HG03280 (cell line): ENCODE results near the gene TFDP1.

Experiments used
- ATAC-seq: cut with Tn5 transposase; IDR thresholded peaks from one replicate; pipeline ENCODE4 v1.9.1; 2021; ENCODE audit warnings: mild to moderate bottlenecking, moderate library complexity; ENCODE audit not compliant: unreplicated experiment

Gene TFDP1

GRCh38 chr13:113647351-113648215 is 63.0 kb downstream of the TFDP1 start:
- ATAC-seq: no peak

GRCh38 chr13:113648216-113648610 is 63.7 kb downstream of the TFDP1 start:
- ATAC-seq: no peak

GRCh38 chr13:113649212-113649611 is 64.7 kb downstream of the TFDP1 start:
- ATAC-seq: no peak

- ATAC-seq: no peak
These were observed 65.7 kb downstream of the TFDP1 start for GRCh38 chr13:113650275-113650674.

- no peak for ATAC-seq
These were observed 66.2 kb downstream of the TFDP1 start for GRCh38 chr13:113650731-113651148.

- ATAC-seq: no peak
These were observed 67.2 kb downstream of the TFDP1 start for GRCh38 chr13:113651511-113652403.

GRCh38 chr13:113652404-113653263 is 68.1 kb downstream of the TFDP1 start:
- ATAC-seq: no peak

GRCh38 chr13:113653264-113654174 is 69.0 kb downstream of the TFDP1 start:
- ATAC-seq: no peak

- ATAC-seq: no peak
These were observed 69.6 kb downstream of the TFDP1 start for GRCh38 chr13:113654175-113654560.

- no peak for ATAC-seq
These were observed 70.2 kb downstream of the TFDP1 start for GRCh38 chr13:113654591-113655345.

GRCh38 chr13:113655346-113656002 is 70.9 kb downstream of the TFDP1 start:
- no peak for ATAC-seq

GRCh38 chr13:113656003-113656588 is 71.5 kb downstream of the TFDP1 start:
- ATAC-seq: no peak

GRCh38 chr13:113656831-113657671 is 72.5 kb downstream of the TFDP1 start:
- no peak for ATAC-seq

- no peak for ATAC-seq
These were observed 73.5 kb downstream of the TFDP1 start, which contains the start of gene ATP4B for GRCh38 chr13:113657851-113658741. Gene ATP4B (minus strand): TSS chr13:113658198. CDS start chr13:113658144, 54 bp downstream.

- ATAC-seq: no peak
These were observed 74.3 kb downstream of the TFDP1 start for GRCh38 chr13:113658836-113659235.

- no peak for ATAC-seq
These were observed 74.8 kb downstream of the TFDP1 start for GRCh38 chr13:113659337-113659736.
